Fibroblast of gingiva (primary cell): ENCODE results near the gene TAF1C.
"Not testable (repeated sequence)": the region's sequence is repeated elsewhere in the genome, so short reads cannot be mapped to it uniquely, and the experiment has no call there.

ENCODE experiments used
- DNase-seq: peaks from one replicate; pipeline ENCODE4 v3.0.0-alpha.2; 2011; ENCODE audit warnings: low read depth

The TAF1C gene, protein sequence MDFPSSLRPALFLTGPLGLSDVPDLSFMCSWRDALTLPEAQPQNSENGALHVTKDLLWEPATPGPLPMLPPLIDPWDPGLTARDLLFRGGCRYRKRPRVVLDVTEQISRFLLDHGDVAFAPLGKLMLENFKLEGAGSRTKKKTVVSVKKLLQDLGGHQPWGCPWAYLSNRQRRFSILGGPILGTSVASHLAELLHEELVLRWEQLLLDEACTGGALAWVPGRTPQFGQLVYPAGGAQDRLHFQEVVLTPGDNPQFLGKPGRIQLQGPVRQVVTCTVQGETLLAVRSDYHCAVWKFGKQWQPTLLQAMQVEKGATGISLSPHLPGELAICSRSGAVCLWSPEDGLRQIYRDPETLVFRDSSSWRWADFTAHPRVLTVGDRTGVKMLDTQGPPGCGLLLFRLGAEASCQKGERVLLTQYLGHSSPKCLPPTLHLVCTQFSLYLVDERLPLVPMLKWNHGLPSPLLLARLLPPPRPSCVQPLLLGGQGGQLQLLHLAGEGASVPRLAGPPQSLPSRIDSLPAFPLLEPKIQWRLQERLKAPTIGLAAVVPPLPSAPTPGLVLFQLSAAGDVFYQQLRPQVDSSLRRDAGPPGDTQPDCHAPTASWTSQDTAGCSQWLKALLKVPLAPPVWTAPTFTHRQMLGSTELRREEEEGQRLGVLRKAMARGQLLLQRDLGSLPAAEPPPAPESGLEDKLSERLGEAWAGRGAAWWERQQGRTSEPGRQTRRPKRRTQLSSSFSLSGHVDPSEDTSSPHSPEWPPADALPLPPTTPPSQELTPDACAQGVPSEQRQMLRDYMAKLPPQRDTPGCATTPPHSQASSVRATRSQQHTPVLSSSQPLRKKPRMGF

DNA sequence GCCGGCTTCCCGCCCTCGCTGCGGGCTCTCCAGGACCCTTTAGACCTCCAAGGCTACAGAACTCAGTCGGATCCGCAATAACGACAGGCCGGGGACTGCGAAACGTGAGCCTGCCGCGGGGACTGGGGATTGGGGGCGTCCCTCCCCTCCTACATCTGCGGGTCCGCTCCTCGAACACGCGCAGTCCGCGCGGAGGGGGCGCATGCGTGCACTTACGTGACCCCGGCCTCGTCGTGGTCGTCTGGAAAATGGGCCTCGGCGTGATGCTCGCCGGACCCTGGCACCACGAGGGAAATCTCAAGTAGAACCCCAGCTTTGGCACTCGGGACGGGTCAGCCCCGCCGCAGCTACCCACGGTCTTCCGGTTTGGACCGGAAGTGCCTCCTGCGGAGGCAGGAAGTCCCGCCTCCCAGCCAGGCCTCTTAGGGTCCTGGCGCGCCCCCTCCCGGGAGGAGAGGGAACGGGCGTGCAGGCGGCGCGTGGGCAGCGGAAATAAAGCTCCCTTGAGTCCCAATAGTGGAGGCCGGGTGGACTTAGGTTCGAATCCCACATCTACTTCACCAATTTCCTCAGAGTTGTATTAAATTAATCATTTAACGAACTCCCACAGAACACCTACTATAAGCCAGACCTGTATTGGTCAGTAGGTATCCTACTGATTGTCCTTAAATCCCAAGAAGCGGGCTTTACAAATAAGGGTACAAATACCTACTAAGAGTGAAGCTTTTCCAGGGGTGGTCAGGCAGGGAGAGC, at the start of gene TAF1C:
Gene TAF1C (minus strand): TSS at position 373 of the 753 bp plus-strand sequence. CDS start 2,069 bp downstream, outside the sequence.
- peak; percentile 94 for DNase-seq

DNA sequence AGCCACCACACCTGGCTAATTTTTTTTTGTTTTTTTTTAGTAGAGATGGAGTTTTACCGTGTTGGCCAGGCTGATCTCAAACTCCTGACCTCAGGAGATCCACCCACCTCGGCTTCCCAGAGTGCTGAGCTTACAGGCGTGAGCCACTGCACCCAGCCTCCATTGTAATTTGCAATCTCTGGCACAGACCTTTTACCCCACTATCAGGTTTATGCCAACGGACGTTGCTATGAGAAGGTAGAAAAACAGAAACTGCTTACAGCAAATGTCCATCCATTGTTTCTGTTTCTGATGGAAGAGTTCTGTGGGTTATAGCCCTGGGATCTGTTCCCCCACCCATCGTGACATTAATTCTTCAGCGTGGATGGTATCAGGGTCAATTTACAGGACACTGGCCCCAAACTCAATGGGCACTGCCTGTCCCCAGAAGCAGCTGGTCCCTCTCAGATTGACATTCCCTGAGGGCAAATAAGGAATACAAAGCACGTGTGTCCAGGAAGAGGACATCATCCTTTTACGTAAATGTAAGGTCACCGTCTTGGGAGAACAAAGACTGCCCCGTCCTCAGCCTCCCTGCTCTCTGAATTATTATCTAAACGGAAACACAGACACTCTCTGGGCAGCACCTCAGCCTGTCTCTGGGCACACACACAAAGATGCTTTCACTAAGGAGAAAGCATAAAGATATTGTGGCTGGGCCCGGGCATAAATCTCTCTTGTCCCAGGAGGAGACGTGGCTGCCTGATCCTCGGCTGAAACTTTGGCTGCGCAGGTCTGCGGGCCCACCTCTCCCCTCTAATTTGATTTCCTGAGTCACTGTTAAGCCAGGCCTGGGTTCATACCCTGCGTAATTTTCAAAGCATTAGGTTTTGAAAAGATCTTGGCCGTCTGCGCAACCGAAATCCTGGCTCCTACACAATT, 47.7 kb upstream of the TAF1C start:
- no peak for DNase-seq

DNA sequence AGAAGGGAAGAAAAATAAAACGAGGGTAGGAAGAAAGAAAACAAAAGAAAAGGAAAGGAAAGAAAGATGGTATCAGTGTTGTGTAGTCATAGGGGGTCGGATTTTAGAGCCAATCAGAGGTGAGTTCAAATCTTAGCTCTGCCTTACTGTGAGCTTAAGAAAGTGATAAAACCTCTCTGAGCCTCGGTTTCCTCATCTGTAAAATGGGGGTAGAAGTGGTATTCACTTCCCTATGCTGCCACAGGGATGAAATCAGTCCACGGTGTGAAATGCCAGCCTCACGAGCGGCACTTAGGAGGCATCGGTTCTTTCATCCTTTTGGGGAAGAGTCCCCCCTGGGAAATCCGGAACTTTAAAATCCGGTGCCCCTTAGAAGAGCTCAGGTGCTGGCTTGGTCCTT, 46.9 kb upstream of the TAF1C start:
- DNase-seq: no peak

DNA sequence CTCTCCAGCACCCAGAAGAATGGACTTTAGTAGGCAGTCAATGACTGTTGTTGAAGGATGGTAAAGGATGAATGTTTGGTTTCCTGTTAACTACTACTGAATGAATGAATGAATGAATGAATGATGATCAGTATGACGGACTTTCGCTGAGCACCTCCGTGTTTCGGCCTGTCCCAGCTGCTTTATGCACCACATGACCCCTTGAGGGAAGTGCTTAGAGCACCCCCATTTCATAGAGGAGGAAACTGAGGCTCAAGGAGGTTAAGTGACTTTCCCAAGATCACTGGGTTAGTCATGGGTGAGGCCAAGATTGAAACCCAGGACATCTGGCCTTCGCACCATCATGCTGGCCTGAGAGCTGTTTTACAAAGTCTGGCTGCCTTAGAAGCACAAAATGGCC, 46.1 kb upstream of the TAF1C start:
- DNase-seq: no peak

DNA sequence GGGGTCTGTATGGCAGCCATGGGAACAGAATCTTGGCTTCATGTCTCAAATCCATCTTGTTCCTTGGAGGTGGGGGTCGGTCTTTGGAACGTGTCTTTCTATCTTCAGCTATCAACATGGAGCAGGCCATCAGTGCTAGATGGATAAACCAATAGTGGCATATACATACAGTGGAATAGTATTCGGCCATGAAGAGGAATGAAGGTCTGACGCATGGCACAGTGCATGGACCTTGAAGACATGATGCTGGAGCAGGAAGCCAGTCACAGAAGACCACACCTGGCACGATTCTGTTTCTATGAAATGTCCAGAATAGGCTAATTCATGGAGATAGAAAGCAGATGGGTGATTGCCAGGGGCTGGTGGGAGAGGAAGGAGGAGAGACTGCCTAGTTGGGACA, 45.2 kb upstream of the TAF1C start:
- DNase-seq: no peak

DNA sequence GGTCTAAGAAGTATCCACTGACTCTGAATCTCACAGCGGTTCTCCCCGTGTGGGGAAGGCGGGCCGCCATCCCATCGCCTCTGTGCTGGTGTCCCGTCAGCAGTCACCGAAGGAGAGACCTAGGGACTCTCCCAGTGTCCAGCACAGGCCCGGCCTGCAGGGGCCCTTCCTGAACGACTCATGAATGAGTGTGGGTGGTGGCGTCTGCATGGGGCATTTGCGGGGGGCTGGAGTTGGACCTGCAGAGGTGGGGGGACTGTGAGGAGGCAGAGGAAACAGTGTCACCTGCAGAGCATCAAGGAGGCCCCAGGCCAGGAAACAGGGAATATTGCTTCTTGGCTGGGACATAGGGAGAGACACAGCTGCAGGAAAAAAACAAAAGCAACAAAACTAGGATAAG, 42.6 kb upstream of the TAF1C start:
- DNase-seq: no peak

DNA sequence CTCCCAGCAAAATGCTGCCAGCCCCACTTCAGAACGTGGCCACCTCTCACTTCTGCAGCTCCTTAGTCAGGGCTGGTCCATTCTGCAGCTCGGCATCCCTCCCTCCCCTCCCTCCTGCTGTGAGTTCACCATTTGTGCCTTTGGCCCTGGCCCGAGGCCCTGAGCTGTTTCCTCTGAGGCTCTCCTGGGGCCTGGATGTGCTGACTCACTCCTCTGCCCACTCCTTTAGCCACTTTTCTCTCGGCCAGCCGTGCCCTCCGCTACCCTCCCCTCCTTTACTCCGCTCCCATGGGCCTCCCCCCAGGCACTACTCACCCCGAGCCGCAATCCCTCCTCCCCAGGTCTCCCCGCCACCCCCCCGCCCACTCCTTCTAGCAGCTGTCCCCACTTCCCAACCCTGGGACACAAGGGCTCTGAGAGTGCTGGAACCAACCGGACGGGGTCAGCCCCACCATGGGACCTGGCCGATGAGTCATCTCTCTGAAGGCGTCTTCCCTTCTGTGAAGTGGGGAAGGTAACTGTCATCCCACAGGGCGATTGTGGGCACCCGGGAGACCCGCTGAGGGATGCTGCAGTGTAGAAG, 41.5 kb upstream of the TAF1C start:
- peak; percentile 86 for DNase-seq

DNA sequence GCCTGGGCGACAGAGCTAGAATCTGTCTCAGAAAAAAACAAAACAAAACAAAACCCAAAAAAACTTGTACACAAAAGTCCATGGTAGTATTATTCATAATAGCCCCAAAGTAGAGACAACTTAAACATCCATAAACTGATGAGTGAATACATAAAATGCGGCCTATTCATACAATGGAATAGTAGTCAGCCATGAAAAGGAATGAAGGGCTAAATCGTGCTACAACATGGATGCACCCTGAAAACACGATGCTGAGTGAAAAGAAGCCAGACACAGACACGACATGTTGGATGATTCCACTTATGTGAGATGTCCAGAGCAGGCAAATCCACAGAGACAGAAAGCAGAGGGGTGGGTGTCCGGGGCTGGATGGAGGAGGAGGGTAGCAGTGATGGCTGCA, 40.7 kb upstream of the TAF1C start:
- DNase-seq: no peak

DNA sequence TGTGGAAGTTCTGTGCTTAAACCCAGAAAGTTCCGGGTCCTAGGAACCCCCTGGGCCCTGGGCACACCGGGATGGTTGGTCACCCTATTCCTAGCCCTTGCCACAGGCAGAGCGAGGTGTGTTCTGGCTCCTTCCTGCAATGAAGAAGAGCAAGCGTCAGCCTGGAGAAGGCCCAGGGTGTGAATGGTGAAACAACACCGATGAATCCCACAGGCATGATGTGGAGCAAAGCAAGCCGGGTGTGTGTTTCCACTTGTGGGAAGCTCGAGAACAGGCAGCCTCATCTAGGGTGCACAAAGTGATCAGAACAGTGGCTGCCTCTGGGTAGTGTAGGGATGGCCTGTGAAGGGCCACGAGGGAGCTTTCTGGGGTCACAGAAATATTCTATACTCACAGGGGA, 39.2 kb upstream of the TAF1C start:
- DNase-seq: no peak

DNA sequence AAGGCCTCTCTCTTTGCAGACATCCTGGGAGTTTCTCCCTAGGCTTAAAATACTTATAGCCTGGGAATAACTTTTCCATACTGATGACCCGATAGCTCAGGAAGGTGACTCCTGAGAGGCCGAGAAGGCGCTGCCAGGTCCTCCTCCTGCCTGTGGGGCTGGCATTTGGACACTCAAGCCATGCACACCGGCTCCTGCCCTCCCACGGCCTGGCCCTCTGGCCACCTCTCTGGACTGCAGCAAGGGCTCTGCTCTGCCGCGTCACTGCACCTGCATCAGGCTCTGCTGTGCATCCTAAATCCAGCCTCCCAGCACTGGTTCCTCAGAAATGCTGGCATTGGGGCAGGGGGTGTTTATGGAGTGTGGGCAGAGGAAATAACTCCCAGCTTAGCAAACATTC, 38.7 kb upstream of the TAF1C start:
- DNase-seq: no peak

DNA sequence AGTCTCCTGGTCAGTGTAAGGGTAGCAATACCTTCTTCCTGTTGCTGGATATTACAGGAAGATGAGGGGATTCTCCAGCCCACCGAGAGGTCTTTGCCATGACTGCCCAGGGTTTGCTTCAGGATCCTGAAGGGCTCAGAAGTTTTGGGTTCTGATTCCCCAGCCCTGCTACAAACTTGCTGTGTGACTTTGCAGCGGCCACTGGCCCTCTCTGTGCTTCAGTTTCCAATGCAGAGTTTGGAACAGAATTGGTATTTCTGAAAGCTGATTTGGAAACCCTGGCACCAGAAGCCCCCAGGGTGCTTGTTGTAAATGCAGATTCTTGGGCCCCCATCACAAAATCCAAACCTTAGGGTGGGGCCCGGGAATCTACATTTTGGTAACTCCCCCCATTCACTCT, 38.3 kb upstream of the TAF1C start:
- no peak for DNase-seq

DNA sequence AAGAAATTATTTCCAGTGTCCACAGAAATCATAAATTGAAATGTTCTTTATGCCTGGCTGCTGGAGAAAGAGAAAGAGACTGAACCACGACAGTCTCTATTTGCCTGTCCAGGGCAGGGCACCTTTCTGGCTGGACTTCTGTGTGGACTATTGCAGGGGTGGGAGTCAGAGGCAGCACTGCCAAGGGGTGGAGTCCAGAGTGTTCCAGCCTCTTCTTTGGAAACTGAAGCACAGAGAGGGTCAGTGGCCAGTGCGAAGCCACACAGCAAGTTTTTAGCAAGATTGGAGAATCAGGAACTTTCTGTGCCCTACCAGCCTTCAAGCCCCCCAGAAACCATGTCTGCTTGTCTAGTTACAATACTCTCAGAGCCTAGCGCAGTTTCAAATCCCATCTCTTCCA, 37.7 kb upstream of the TAF1C start:
- no peak for DNase-seq

DNA sequence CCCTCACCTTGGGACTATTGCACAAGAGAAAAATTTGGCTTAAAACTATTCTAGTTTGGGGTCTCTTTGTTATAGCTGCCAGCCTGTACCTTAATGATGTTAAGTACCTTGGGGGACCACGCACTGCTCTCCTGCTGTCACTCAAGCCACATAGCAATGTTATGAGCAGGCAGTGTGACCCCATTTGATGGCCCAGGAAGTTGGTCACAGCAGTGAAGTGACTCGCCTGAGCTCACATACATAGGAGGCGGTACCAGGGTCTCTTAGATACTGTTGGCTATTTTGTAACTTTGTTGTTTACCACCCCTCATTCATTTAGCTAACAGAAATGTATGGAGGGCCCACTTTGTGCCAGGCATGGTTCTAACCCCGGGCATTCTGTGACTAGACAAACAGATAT, 36.6 kb upstream of the TAF1C start:
- no peak for DNase-seq

DNA sequence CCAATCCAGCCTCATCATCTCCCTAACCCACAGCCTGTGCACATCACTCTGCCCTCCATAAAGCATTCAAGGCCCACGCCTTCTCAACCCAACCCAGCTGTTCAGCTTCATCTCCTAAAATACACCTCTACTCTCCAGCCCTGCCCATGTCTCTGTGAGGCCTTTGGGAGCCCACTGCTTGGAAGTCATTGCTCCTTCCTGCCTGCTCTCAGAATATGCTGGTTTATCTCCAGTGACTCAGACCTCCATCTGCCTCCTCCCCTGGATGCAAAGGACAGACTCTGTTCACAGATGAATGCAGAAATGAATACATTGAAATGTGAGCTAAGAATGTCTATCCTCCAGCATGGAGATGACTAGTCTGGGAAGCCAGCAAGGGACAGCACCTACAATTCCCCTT, 34.0 kb upstream of the TAF1C start:
- no peak for DNase-seq

DNA sequence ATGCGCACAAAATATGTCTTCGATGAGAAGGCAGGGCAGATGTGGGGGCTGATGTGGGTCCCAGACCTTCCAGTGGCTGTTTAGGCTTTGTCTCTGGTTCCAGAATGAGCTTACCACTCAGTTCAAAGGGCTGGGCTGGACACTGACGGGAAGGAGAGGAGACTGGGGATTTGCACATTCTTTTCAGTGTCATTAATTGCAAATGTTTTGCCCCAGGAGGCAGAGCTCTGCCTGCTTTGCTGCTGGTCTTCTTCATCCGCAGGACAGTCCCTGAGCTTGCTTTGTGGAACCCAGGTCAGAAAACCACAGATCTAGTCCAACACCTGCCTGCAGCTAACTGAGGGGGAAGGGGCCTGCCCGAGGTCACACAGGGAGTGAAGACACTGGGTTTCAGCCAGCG, 32.1 kb upstream of the TAF1C start:
- DNase-seq: no peak

DNA sequence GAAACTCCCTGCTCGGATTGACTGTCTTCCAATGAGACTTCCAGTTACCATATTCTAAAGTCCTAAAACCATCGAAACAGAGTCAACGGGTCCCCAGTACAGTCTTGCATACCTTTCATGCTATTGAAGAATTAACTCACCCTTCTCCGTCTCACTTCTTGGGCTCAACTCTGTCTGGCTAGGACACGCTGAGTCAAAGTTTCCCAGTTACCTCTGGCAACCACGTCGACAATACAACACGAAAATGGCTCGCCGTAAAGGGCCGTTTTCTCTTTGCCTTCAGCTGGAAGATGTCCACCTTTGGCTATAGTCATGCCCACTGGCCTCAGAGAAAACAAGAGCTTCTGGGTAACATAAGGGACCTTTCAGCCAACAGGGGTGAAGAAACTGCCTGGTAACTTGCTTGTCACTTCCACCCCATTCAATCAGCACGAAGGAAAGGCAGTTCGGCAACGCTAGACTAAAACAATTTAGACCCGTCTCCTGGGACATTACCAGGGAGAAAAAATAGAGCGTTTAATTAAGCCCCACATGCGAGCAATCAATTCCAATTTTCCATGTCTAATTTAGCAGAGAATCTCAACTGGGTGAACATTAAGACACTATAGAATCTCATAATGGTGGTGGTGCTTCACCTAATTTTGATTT, 31.4 kb upstream of the TAF1C start:
- DNase-seq: no peak

DNA sequence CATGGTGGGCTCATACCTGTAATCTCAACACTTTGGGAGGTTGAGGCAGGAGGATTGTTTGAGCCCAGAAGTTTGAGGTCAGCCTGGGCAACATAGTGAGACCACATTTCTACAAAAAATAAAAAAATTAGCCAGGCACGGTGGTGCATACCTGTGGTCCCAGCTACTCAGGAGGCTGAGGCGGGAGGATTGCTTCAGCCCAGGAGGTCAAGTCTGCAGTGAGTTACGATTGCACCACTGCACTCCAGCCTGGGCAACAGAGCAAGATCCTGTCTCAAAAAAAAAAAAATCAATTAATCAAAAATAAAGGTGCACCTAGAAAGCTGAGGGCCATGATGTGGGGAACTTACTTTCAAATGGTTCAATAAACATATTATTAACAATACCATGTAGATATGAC, 29.3 kb upstream of the TAF1C start:
- not testable (repeated sequence) for DNase-seq

DNA sequence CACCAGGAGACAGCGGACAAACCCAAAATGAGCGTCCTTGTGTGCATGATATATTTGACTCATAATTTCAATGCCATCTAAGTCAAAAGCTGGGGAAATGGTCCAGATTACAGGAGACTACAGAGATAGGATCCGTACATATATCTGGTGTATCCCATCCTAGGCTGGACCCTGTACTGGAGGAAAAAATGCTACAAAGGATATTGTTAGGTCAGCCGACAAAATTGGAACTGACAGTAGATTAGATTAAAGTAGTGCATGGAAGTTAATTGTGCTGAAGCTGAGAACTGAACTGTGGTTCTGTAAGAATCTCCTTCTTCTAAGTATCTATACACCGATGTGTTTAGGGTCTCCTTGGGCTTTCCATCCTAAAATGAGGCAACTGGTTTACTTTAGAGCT, 28.7 kb upstream of the TAF1C start:
- no peak for DNase-seq

DNA sequence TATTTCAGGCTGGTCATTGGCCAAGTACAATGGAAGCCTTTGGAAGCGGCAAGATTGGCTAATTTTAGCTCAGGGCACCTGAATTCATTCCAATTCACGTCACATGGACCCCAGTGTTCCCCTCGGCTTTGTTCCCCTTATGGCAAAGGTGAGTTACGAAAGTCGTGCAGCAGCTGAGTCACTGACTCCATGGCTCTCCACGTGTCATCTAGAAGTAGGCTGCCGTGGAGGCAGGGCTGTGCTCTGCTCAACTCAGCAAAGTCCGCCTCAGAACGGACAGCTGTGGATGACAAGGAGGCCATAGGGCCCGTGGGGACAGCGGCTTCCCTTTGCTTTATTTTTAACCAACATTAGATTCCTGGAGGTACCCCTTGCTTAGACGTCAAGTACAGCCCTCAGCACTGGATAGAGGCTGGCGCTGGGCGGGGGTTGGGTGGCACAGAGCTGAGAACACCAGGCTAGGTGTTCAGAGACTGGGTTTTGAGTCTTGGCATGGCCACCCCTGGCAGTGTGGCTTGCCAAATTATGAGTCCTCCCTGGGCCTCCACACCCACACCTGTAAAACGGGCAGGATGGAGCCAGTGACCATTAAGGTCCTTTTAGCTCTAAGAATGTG, 27.7 kb upstream of the TAF1C start:
- DNase-seq: no peak

DNA sequence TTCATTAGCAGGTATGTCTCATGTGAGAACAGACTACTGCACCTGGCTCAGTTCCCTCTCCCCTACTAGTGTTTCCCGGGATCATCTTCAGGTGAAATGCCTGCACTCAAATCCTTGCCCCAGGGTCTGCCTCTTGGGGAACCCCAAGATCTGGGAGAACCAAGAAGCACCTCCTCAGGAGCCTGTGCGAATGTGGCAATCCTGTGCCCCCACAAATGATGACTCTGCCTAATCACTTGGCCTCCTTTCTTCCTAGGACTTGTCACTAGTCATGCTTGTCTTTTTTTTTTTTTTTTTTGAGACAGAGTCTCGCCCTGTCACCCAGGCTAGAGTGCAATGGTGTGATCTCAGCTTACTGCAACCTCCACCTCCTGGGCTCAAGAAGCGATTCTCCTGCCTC, 25.8 kb upstream of the TAF1C start:
- no peak for DNase-seq
